GM19438 (cell line): ENCODE results near the gene SELENOM.

Experiments
- ATAC-seq: cut with Tn5 transposase; IDR thresholded peaks from one replicate; pipeline ENCODE4 v1.9.1; 2021; ENCODE audit warnings: low read depth; ENCODE audit not compliant: unreplicated experiment

SELENOM gene

GRCh38 chr22:31107178-31107893, at the start of gene SELENOM:
Gene SELENOM (minus strand): TSS chr22:31107568. CDS start chr22:31107505, 63 bp downstream.
- peak; percentile 89 for ATAC-seq

- no peak for ATAC-seq
Measured at GRCh38 chr22:31155422-31155821, 48.1 kb upstream of the SELENOM start.

GRCh38 chr22:31154975-31155374, 47.6 kb upstream of the SELENOM start:
- ATAC-seq = no peak

GRCh38 chr22:31153357-31153756, 46.0 kb upstream of the SELENOM start:
- ATAC-seq = no peak

GRCh38 chr22:31151872-31152271, 44.5 kb upstream of the SELENOM start:
- ATAC-seq = no peak

- ATAC-seq = no peak
Measured at GRCh38 chr22:31150615-31151014, 43.2 kb upstream of the SELENOM start.

GRCh38 chr22:31148953-31149627, 41.7 kb upstream of the SELENOM start:
- ATAC-seq = no peak

GRCh38 chr22:31148488-31148887, 41.1 kb upstream of the SELENOM start:
- no peak for ATAC-seq

GRCh38 chr22:31144223-31144622, 36.9 kb upstream of the SELENOM start:
- no peak for ATAC-seq

- no peak for ATAC-seq
Measured at GRCh38 chr22:31143537-31143936, 36.2 kb upstream of the SELENOM start.

GRCh38 chr22:31143038-31143437, 35.7 kb upstream of the SELENOM start:
- ATAC-seq = no peak

- ATAC-seq = no peak
Measured at GRCh38 chr22:31142285-31142684, 34.9 kb upstream of the SELENOM start.

- ATAC-seq = no peak
Measured at GRCh38 chr22:31141551-31141950, 34.2 kb upstream of the SELENOM start.

GRCh38 chr22:31140746-31141145, 33.4 kb upstream of the SELENOM start:
- ATAC-seq = no peak

GRCh38 chr22:31139866-31140716, 32.7 kb upstream of the SELENOM start, which contains the start of gene PLA2G3:
Gene PLA2G3 (minus strand): TSS chr22:31140508. CDS start chr22:31140354, 154 bp downstream.
- no peak for ATAC-seq

GRCh38 chr22:31139066-31139465, 31.7 kb upstream of the SELENOM start:
- ATAC-seq = no peak

GRCh38 chr22:31138126-31138525, 30.8 kb upstream of the SELENOM start:
- ATAC-seq = no peak

GRCh38 chr22:31137721-31138120, 30.4 kb upstream of the SELENOM start:
- ATAC-seq = no peak

- ATAC-seq = no peak
Measured at GRCh38 chr22:31136711-31137110, 29.3 kb upstream of the SELENOM start.

GRCh38 chr22:31136155-31136554, 28.8 kb upstream of the SELENOM start:
- no peak for ATAC-seq

- ATAC-seq = no peak
Measured at GRCh38 chr22:31135706-31136105, 28.3 kb upstream of the SELENOM start.
